ENCODE results near the gene NUDCD3.

DNA sequence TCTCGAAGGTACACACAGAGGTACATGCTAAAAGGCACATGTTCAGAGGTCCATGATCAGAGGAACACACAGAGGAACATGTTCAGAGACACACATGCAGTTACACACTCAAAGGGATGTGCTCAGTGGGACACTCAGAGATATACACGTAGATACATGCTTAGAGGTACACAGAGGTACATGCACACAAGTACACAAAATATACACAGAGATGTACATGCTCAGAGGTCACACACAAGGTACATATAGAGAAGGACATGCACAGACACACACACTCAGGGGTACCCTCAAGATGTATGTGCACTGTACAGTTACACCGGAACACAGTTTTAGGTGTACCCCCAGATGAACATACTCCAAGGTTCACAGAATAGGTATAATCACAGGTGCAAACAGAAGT lies 31.9 kb upstream of the NUDCD3 start:
- TF ChIP-seq, protein P1, sequence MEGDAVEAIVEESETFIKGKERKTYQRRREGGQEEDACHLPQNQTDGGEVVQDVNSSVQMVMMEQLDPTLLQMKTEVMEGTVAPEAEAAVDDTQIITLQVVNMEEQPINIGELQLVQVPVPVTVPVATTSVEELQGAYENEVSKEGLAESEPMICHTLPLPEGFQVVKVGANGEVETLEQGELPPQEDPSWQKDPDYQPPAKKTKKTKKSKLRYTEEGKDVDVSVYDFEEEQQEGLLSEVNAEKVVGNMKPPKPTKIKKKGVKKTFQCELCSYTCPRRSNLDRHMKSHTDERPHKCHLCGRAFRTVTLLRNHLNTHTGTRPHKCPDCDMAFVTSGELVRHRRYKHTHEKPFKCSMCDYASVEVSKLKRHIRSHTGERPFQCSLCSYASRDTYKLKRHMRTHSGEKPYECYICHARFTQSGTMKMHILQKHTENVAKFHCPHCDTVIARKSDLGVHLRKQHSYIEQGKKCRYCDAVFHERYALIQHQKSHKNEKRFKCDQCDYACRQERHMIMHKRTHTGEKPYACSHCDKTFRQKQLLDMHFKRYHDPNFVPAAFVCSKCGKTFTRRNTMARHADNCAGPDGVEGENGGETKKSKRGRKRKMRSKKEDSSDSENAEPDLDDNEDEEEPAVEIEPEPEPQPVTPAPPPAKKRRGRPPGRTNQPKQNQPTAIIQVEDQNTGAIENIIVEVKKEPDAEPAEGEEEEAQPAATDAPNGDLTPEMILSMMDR (IDR thresholded peaks at IDR 0.05): no peak
- no peak for TF ChIP-seq POLR2A (IDR thresholded peaks at IDR 0.05)

Data from uterus (tissue), 2 donors.